B cell (primary cell): ENCODE results near the gene CGB8.
"Not testable (repeated sequence)": the region's sequence is repeated elsewhere in the genome, so short reads cannot be mapped to it uniquely, and the experiment has no call there.

Experiments
- CTCF ChIP-seq: fragments of 200-600 bp; IDR thresholded peaks from one replicate; pipeline ENCODE4 v1.8.0; 2022; ENCODE audit warnings: antibody characterized with exemption, mild to moderate bottlenecking
- EZH2 ChIP-seq: IDR thresholded peaks from 2 replicates; pipeline ENCODE4 v1.6.1; 2012; ENCODE audit warnings: borderline replicate concordance, low read depth, mild to moderate bottlenecking, moderate library complexity, low read length; ENCODE audit not compliant: insufficient read depth, poor library complexity, severe bottlenecking

GRCh38 chr19:49038557-49039276, 10.2 kb downstream of the CGB8 start:
- not testable (repeated sequence) for TF ChIP-seq CTCF, EZH2
